ENCODE data around the gene GDF10.

The GDF10 gene

GRCh38 chr10:47310090-47310505 lies 10.1 kb downstream of the GDF10 start:
- H3K27ac ChIP-seq = no peak overlapping the region
- TF ChIP-seq CTCF (conservative IDR thresholded peaks at IDR 0.05) = no peak

- no peak overlapping the region for H3K27ac ChIP-seq
Observed at GRCh38 chr10:47311193-47311931, 11.4 kb downstream of the GDF10 start.

GRCh38 chr10:47311932-47312662 lies 12.1 kb downstream of the GDF10 start:
- TF ChIP-seq CTCF (conservative IDR thresholded peaks at IDR 0.05) = peak; percentile 90
- no peak overlapping the region for H3K27ac ChIP-seq

More at GRCh38 chr10:47311193-47311931, 11.4 kb downstream of the GDF10 start:
- no peak for TF ChIP-seq CTCF (conservative IDR thresholded peaks at IDR 0.05)

GRCh38 chr10:47312663-47312995 lies 12.6 kb downstream of the GDF10 start:
- TF ChIP-seq CTCF (conservative IDR thresholded peaks at IDR 0.05) = no peak

GRCh38 chr10:47314416-47314970 lies 14.5 kb downstream of the GDF10 start:
- no peak overlapping the region for H3K27ac ChIP-seq
- TF ChIP-seq CTCF (conservative IDR thresholded peaks at IDR 0.05) = no peak

More at GRCh38 chr10:47312663-47312995, 12.6 kb downstream of the GDF10 start:
- no peak overlapping the region for H3K27ac ChIP-seq

GRCh38 chr10:47315421-47315820 lies 15.4 kb downstream of the GDF10 start:
- no peak for TF ChIP-seq CTCF (conservative IDR thresholded peaks at IDR 0.05)

GRCh38 chr10:47316131-47316530 lies 16.1 kb downstream of the GDF10 start:
- no peak for TF ChIP-seq CTCF (conservative IDR thresholded peaks at IDR 0.05)
- no peak overlapping the region for H3K27ac ChIP-seq

More at GRCh38 chr10:47315421-47315820, 15.4 kb downstream of the GDF10 start:
- H3K27ac ChIP-seq = no peak overlapping the region

Data from VCaP (cell line).